NCI-H1436 (cell line): ENCODE measurements around the gene MUC4.
"Not testable (repeated sequence)": the region's sequence is repeated elsewhere in the genome, so short reads cannot be mapped to it uniquely, and the experiment has no call there.

Source experiments
- DNase-seq: peaks from one replicate; lab custom pipeline; 2025; lab: John Stamatoyannopoulos, UW

MUC4 gene

DNA sequence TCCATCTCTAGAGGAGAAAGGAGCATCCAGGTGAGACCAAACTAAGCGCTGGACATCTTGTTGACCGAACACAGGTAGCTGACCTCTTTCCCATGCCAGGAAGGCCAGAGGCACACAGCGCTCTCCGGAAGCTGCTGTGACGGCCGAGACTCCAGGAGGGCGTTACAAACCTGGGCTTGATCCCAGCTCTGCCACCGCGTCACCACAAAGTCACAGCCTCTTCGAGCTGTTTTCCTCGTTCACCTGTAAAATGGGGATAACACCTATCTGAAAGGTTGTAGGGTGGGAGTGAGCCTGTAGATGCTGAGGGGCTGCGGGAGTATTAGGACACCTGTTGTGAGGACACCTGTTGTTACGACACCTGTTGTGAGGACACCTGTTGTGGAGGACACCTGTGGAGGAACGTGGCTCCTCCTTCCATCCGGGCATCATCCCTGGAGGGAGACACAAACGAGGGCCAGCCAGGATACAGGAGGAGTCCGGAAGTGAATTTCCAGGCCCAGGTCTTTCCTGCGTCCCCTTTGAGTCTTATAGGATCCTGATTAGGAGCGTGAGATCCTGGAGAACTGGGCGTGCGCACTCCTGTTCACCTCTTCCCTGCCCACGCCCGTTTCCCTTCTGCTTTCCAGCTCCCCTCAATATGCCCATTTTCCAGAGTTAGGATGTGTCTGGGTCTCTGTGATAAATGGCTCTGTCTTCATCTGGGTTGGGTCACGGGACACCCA, 2.3 kb upstream of the MUC4 start:
- no peak for DNase-seq

DNA sequence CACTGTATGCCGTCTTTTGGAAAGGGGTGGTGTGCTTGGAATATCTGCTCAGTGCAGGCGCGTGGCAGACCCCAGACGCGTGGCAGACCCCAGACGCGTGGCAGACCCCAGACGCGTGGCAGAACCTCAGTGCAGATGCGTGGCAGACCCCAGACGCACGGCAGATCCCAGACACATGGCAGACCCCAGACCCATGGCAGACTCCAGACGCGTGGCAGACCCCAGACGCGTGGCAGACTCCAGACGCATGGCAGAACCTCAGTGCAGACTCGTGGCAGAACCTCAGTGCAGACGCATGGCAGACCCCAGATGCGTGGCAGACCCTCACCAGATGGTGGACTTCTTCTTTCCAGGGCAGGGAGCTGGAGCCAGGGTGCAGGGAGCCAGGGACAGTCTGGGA, 637 bp upstream of the MUC4 start:
- DNase-seq = no peak

DNA sequence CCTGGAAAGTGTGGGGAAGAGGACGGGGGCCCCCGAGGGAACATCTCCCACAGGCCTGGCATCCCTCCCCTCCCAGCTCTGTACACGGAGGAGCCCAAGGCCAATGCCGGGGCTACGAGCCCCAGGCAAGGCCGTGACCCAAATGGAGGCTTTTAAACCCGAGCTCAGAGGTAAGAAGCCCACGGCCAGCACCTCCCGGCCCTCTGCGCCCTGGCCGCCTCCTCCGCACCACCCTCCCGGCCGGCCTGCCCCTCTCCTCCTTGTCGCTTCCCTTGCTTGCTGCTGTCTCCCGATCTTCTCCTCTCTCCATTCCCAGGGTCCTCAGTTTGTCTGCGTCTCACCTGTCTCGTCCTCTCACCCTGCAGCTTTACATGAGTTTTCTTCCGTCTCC, 1.3 kb downstream of the MUC4 start:
- DNase-seq = no peak

DNA sequence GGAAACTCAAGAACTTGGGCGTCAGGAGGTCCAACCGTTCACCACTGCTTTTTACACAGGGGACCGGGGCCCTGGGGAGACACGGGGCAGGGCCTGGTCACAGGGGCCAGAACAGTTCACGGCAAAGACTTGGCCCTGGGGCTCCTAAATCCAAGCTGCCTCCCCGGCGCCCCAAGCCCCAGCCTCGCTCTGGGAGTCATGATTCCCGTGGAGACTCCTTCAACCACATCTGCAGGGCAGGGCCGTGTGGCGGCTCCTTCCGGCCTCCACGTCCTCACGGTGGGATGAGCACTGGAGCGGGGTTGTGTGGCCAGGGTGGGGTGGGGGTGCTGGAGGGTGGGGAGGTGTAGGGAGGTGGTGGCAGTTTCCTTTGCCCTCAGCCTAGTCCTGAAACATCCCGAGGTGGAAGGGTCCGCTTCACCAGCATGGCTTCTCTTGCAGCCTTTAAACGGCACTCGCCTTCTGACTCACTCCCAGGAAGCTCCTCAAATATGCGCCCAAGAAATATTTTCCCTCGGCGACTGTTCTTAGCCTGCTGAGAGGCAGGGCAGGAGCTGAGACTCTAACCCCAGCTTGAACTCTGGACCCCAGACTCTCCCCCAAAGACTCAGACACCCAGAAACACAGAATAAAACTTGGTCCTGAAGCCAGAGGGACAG, 1.8 kb downstream of the MUC4 start:
- DNase-seq = no peak

DNA sequence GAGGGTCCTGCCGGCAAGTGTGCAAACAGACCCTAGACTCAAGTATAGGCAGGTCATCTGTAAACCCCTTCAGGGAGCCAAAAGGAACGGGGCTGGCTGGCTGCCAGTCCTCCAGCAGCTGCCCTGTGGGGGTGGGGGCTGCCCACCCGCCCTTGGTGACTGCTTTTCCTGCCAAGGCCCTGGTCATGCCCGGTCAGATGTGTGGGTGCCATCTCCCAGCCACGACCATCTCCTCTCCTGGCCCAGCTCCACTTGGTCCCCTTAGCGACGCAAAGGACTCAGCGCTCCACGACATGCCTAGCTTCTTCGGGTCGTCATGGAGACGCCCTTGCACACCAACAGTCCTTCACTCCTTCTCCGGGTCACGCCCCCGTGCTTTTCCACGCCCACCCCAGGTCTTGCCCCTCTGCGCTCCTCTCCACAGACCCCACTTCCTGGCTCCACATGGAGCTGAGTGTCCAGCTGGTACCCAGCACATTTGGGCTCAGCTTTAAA, 2.4 kb downstream of the MUC4 start:
- DNase-seq = peak; percentile 30

DNA sequence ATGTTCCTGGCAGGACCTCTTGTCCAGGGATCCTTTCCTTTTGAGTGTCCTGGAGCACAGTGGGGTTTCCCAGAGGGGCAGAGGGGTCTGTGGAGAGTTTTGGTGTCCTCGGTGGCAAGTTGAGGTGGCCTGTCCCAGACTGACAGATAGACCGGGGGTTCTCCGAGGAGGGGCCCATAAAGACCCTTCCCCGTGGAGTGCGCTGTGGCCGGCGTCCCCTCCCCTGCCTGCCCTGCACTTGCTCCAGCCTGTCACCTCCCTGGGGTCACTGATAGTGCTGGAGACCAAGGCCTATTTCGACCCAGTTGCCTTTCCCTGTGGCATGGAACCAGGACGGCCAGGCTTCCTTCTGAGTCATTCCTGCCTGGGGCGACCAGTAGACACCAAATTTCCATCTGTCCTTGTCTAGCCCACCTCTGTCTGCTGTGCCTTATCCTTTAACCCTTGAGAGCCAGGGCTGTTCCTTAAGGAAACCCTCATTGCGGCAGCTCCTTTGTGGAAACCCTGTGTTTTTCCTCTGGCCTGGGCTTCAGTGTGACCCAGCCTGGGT, 2.9 kb downstream of the MUC4 start:
- no peak for DNase-seq

DNA sequence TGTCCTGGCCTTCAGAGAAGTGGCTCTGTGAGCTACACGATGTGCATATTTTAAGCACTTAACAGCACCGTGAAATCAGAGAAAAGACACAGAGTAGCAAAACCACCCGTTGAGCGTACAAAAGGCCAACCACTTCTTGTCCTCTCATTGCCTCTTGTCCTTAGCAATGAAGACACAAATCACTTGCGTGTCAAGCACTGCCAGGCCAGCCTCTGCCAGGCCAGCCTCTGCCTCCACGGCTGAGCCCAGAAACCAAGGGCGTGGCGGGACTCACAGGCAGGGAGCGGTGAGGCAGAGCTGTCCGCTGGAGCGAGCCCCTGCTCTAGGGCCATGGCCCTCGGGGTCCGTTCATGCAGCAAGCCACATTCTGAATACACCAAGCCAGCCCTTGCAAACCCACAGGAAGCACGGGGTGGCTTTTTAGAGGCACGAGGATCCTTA, 4.0 kb downstream of the MUC4 start:
- no peak for DNase-seq

DNA sequence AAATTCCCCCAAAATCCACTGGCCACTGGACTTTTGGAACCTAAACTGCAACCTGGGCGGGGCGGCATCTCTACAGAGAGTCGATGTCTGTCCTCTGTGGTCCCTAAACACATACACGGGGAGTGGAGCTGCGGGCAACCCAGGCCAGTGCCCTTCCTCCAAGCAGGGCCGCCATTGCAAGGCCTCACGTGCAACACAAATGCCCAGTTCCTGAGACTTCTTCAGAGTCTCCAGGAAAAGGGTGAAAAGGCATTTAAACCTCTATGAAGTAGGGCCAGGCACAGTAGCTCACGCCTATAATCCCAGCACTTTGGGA, 4.9 kb downstream of the MUC4 start:
- no peak for DNase-seq

DNA sequence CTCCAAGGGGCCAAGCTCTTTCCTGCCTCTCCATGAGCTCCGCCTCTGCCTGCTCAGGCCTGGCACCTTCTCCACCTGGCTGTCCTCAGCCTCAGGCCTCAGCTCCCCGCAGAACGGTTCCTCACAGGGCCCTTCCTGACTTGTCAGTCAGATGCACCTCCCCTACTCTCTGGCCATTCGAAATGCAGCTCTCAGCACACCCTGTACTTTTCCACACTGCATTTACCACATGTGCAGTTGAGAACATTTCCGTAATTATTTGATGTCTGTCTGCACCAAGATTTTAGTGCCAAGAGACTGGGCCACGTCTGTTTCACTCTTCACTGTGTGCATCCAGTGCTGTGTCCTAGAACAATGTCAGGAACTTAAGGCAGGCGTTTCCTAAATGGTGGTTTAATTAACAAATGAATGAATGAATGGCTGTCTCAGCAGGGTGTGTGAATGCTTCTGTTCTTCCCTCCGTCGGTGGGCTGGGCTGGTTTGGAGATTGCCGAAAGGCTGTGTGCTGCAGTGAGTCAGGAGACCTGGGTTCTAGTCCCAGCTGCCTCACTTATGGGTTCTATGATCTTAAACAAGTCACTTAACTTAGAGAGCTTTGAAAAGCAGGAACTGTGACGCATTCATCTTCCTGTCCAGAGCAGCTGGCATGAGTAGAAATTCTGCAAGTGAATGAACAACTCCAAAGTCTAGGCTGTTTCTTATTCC, 5.4 kb downstream of the MUC4 start:
- no peak for DNase-seq

DNA sequence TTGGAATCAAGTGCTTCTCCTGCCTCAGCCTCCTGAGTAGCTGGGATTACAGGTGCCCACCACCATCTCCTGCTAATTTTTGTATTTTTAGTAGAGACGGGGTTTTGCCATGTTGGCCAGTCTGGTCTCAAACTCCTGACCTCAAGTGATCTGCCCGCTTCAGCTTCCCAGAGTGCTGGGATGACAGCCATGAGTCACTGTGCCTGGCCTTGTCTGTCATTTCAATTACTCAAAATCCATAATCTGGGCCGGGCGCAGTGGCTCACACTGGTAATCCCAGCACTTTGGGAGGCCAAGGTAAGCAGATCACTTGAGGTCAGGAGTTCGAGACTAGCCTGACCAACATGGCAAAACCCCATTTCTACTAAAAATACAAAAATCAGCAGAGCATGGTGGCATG, 6.1 kb downstream of the MUC4 start:
- DNase-seq = not testable (repeated sequence)

DNA sequence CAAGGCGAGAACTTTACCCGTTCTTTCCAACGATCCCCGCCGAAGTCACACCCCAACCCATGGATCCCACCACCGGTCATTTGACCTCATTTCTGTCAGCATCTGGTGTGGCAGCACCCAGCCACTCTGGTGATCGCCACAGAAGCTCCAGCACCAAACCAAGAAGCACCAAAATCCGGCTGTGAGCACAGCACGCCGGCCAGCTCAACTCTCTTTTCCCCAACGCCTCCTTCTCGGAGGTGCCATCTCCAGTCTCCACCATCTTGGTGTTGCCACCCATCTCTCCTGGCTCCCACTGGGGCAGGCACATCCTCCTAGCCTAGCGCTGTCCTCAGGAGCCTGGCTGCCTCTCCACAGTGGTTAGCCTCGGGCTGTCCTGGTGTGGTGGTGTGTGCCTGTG, 6.5 kb downstream of the MUC4 start:
- DNase-seq = no peak

DNA sequence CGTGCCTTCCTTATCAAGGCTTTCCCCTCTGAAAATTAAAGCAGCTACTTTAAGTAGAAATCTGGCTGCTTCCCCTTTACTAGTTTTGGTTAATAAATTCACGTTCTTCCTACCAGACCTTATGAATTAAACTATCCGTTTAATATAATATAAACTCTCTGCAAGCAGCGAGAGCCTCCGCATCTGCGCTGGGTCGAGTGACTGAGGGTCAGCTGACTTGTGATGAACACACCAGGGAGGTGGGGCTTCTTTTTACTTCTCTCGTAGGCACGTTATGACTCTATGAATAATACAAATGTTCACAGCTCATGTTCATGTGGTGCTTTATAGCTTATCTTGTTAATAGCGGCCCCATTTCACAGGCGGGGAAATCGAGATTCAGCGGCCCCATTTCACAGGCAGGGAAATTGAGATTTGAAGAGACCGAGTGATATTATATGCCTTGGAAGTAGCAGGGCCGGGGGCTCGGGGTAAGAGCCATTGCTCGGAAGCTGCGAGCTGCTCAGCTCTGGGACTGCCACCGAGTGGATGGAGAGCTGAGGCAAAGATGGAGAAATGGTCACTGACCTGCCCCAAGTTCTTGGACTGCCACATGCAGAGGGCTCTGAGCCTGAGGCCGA, 8.3 kb downstream of the MUC4 start:
- DNase-seq = no peak

DNA sequence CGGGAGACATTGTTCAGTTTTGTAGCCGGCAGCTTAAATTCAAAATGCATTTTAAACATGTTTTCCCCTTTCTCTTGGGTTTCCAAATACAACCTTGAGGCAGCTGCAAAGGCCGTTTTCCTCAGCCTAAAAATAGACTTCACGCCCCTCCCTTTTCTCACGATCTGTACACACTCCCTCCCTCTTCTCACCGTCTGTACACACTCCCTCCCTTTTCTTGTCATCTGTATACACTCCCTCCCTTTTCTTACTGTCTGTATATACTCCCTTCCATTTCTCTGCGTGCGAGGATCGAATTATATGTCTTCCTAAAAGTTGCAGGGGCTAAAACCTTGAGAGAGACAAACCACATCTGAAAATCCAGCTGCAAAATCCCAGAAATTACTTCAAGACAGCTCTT, 8.9 kb downstream of the MUC4 start:
- no peak for DNase-seq

DNA sequence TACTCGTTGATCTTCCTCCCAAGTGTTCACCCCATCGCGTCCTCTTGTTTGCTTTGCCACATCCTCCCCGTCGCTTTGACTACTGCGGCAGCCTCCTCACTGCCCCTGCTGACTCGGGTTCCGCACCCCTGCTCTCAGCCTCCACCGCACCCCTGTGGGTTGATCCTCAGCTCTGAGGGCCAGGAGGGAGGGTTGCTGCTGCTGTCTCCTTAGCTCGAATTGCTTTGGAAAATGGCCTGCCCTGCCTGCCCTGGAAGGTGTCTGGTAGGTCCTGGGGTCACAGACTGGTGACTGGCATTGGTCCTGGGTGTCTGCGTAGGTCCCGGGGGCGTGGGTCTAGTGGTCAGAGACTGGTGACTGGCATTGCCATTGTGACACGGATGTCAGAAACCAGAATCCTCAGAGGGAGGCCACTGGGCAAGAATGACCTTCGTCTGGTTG, 9.4 kb downstream of the MUC4 start:
- no peak for DNase-seq

DNA sequence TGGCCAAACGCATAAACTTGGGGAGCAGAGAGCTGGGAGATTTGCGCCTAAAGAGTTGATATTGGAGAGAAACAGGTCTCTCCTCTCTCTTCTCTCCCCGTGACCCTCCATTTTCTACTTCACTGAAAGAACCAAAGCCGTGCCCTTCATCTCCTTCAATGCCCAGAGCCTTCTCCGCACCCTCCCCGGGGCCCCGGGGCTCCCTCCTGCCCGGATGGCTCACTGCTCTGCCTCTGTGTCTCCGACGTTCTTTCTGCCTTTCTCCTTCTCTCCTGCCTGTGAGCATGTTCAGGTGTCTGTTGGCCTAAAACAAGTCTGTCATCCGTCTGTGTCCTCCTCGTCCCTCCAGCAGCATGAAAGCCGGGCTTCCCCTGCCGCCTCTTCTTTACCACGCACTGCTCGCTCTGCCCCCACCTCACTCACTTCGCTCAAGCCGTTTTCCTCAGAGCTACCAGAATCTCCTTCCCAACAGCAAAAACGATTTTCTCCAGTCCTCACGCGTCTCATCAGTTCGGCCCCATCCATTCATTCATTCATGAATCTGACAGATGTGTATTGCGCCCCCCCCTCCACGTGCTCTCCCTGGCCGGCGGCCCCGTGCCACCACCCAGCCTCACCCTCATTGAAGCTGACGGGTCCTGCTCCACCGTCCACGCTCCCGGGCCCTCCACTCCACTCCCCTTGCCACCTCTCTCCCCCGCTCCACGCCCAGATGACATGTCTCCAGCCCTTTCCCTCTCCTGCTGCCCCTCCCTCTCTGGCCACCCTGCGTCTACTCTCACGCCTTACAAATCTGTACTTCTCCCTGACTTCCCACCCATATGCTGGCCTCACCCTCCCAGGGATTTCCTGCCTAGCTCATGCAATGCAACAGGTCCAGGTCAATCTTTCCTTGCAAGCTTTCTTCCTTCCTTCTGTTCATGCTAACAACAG, 10.2 kb downstream of the MUC4 start:
- no peak for DNase-seq

DNA sequence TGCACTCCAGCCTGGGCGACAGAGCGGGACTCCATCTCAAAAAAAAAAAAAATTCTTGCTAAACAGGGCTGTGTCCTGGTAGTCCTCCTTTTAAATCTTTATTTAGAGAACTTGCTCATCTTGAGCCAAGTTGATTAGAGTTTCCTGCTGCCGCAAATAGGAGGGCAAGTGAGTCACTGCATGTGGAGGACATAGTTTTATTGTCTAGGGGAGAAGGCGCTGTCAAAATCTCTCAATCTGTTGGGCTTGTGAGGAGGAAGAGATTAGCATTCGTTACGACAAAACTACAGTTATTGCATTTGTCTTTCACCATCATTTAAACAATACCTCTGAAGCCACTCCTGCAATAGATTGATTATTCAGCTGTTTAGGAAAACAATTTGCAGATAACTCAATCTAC, 11.5 kb downstream of the MUC4 start:
- DNase-seq = no peak

DNA sequence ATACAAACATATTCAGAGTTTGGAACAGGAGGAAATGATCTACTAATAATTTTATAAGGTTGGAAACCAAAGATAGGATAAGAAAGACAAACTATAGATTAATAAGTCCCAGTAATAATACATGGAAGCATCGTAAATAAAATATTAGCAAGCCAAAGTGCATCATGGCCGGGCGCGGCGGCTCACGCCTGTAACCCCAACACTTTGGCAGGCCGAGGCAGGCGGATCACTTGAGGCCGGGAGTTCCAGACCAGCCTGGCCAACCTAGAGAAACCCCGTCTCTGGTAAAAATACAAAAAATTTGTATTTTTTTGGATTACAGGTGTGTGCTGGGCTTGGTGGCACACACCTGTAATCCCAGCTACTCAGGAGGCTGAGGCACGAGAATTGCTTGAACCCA, 14.9 kb downstream of the MUC4 start:
- DNase-seq = no peak

DNA sequence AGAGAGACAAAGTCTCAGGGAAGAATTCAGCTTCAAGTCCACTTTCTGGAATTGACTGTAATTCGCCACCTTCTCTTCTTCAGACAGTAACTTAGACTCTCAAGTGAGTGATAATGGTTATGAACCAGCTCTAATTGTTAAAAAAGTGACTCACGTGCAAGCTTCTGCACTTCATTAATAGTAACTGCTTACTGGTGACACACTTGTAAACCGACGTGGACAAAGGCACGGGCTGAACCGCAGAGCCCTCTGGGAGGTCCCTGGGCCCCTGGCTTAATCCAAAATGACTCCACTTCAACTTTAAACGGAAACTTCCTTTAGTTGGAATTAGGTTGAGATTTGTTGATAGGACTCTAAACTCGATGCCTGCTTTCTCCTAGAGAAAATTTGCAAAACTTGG, 17.0 kb downstream of the MUC4 start:
- no peak for DNase-seq

DNA sequence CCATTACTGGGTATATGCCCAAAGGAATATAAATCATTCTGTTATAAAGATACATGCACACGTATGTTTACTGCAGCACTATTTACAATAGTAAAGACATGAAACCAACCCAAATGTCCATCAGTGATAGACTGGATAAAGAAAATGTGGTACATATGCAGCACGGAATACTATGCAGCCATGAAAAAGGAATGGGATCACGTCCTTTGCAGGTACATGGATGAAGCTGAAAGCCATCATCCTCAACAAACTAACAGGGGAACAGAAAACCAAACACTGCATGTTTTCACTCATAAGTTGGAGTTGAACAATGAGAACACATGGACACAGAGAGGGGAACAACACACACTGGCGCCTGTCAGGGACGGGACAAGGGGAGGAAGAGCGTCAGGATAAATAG, 19.1 kb downstream of the MUC4 start:
- not testable (repeated sequence) for DNase-seq

DNA sequence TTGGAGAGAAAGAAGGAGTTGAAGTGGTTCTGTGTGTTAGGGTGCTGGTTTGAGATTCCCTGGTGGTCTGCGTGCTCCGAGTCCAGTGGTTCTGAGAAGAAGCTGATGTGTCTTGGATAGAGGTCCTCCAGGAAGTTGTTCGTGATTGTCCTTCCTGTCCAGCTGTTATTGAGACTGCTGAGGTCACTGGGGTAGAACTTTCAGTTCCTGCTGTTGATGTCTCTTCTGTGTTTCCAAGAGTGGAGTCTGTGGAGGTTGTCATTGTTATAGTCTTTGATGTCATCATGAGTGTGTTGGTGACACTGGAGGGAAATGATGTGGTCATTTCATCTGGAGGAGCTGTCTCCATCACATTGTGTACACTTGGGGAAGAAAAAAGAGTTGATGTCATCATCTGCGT, 20.8 kb downstream of the MUC4 start:
- no peak for DNase-seq
